ENCODE measurements around the gene RASL11A.
"Not testable (repeated sequence)": the region's sequence is repeated elsewhere in the genome, so short reads cannot be mapped to it uniquely, and the experiment has no call there.

Gene RASL11A

GRCh38 chr13:27270594-27271520 lies at the start of gene RASL11A:
RASL11A (plus strand) TSS chr13:27270830; CDS start chr13:27270945, 115 bp downstream.
- peak; percentile 73 to 98 (median 82) for DNase-seq
- intact Hi-C loops (cut with DNase I), result loop anchor here (2.0 to 5.0 kb wide), 3 partner anchors 20 to 99 kb away; partner anchors contain the start of genes RPL21 and USP12

- DNase-seq; intact Hi-C loops (cut with DNase I): not testable (repeated sequence)
These were observed 48.5 kb upstream of the RASL11A start for GRCh38 chr13:27222100-27222499.

- intact Hi-C loops (cut with DNase I), result no loop called here
- DNase-seq, result no peak
These were observed 43.6 kb upstream of the RASL11A start for GRCh38 chr13:27226991-27227390.

- intact Hi-C loops (cut with DNase I), result no loop called here
- DNase-seq, result no peak
These were observed 42.5 kb upstream of the RASL11A start for GRCh38 chr13:27228131-27228530.

GRCh38 chr13:27229642-27230041 lies 41.0 kb upstream of the RASL11A start:
- intact Hi-C loops (cut with DNase I), result no loop called here
- DNase-seq, result no peak

GRCh38 chr13:27233964-27234363 lies 36.7 kb upstream of the RASL11A start:
- intact Hi-C loops (cut with DNase I), result no loop called here
- DNase-seq, result no peak

- no peak for DNase-seq
- intact Hi-C loops (cut with DNase I), result no loop called here
These were observed 34.2 kb upstream of the RASL11A start for GRCh38 chr13:27236478-27236877.

- DNase-seq, result no peak
- intact Hi-C loops (cut with DNase I), result no loop called here
These were observed 27.9 kb upstream of the RASL11A start for GRCh38 chr13:27242702-27243101.

- intact Hi-C loops (cut with DNase I), result no loop called here
- DNase-seq, result no peak
These were observed 25.0 kb upstream of the RASL11A start for GRCh38 chr13:27245610-27246009.

- intact Hi-C loops (cut with DNase I), result loop anchor here (2.0 to 5.0 kb wide), 2 partner anchors 20 to 78 kb away; partner anchors contain the start of genes RASL11A and USP12
- DNase-seq, result no peak
These were observed 19.8 kb upstream of the RASL11A start for GRCh38 chr13:27250833-27251165.

GRCh38 chr13:27251166-27252091 lies 19.2 kb upstream of the RASL11A start, which contains the start of gene RPL21:
RPL21 (plus strand) TSS chr13:27251558; CDS start chr13:27253777, 2,219 bp downstream.
- DNase-seq, result peak; percentile 88 to 99 (median 96)
- intact Hi-C loops (cut with DNase I), result loop anchor here (2.0 to 5.0 kb wide), 2 partner anchors 19 to 79 kb away; partner anchors contain the start of genes RASL11A and USP12

GRCh38 chr13:27252467-27252866 lies 18.2 kb upstream of the RASL11A start:
- intact Hi-C loops (cut with DNase I), result loop anchor here (5.0 kb wide), 1 partner anchor 80 kb away; the partner anchor contains the start of gene USP12

GRCh38 chr13:27257233-27257568 lies 13.4 kb upstream of the RASL11A start:
- no peak for DNase-seq
- intact Hi-C loops (cut with DNase I), result no loop called here

More at GRCh38 chr13:27252467-27252866, 18.2 kb upstream of the RASL11A start:
- DNase-seq, result no peak

- intact Hi-C loops (cut with DNase I), result no loop called here
- no peak for DNase-seq
These were observed 12.9 kb upstream of the RASL11A start for GRCh38 chr13:27257648-27258253.

GRCh38 chr13:27258637-27259386 lies 11.8 kb upstream of the RASL11A start:
- intact Hi-C loops (cut with DNase I), result no loop called here
- DNase-seq, result no peak

- intact Hi-C loops (cut with DNase I), result no loop called here
- DNase-seq, result no peak
These were observed 10.8 kb upstream of the RASL11A start for GRCh38 chr13:27259831-27260230.

GRCh38 chr13:27261396-27261795 lies 9.2 kb upstream of the RASL11A start:
- intact Hi-C loops (cut with DNase I), result no loop called here
- no peak for DNase-seq

- DNase-seq, result no peak
These were observed 7.2 kb upstream of the RASL11A start for GRCh38 chr13:27263438-27263837.

GRCh38 chr13:27264181-27264580 lies 6.4 kb upstream of the RASL11A start:
- intact Hi-C loops (cut with DNase I), result no loop called here
- DNase-seq, result peak in 3 of 10 donors; percentile 42 to 89 (median 43)

More at GRCh38 chr13:27263438-27263837, 7.2 kb upstream of the RASL11A start:
- intact Hi-C loops (cut with DNase I), result no loop called here

GRCh38 chr13:27264648-27265047 lies 6.0 kb upstream of the RASL11A start:
- DNase-seq, result no peak

More at GRCh38 chr13:27264648-27265047, 6.0 kb upstream of the RASL11A start:
- intact Hi-C loops (cut with DNase I), result no loop called here

Data from posterior cingulate gyrus (tissue), 11 donors.